Activated CD8-positive, alpha-beta T cell treated with anti-CD3 and anti-CD28 coated beads for 36 hours (primary cell): ENCODE results near the gene ADGRA3. TPM values are rescaled to one million over a fixed set of nuclear protein-coding genes. Genes with fewer than 3 reads are reported as not detected.

Experiments used
- ATAC-seq: fragments of 200-7000 bp; cut with Tn5 transposase; one replicate; pipeline ENCODE4 v1.10.0; 2021; ENCODE audit warnings: mild to moderate bottlenecking, moderate library complexity
- CTCF ChIA-PET: fragments of 350-600 bp; sonication (Branson Sonifier 250); formaldehyde crosslinking; loops from one replicate; lab custom pipeline; 2021; ENCODE audit warnings: antibody characterized with exemption; lab: Charles Lee
- POLR2A ChIA-PET: fragments of 350-600 bp; sonication (Branson Sonifier 250); formaldehyde crosslinking; loops from one replicate; lab custom pipeline; 2021; ENCODE audit warnings: antibody characterized with exemption; lab: Charles Lee
- DNase-seq: peaks from one replicate; pipeline ENCODE4 v3.0.0-alpha.2; 2020
- H3K27ac Mint-ChIP-seq: one replicate; pipeline ENCODE4 v1.8.0; 2021; ENCODE audit warnings: mild to moderate bottlenecking, mixed read lengths
- H3K27me3 Mint-ChIP-seq: one replicate; pipeline ENCODE4 v1.8.0; 2021; ENCODE audit warnings: mixed read lengths
- H3K36me3 Mint-ChIP-seq: one replicate; pipeline ENCODE4 v1.8.0; 2021; ENCODE audit warnings: low read depth, mixed read lengths
- H3K4me1 Mint-ChIP-seq: one replicate; pipeline ENCODE4 v1.8.0; 2021; ENCODE audit warnings: low read depth, mixed read lengths
- H3K4me3 Mint-ChIP-seq: one replicate; pipeline ENCODE4 v1.8.0; 2021; ENCODE audit warnings: mild to moderate bottlenecking, moderate library complexity, mixed read lengths
- H3K9me3 Mint-ChIP-seq: one replicate; pipeline ENCODE4 v1.8.0; 2021; ENCODE audit warnings: mixed read lengths
- CTCF ChIP-seq: fragments of 200-600 bp; IDR thresholded peaks from one replicate; pipeline ENCODE4 v1.8.0; 2022; ENCODE audit warnings: antibody characterized with exemption, mild to moderate bottlenecking
- intact Hi-C: fragments of 100-400 bp; cut with micrococcal nuclease; formaldehyde crosslinking; loops from one replicate; pipeline ENCODE4 v1.10.0; 2022
- total RNA-seq, 2 experiments: library from RNA; stranded (reverse); gene quantifications; one replicate each; pipeline ENCODE4 v1.2.3, GENCODE V29; 2021

The ADGRA3 gene
- total RNA-seq, 2 experiments from 2014 or later: 12.9 to 13.2 TPM

- no peaks in the 10 kb centered on the region for H3K27me3 Mint-ChIP-seq
- ATAC-seq (no peak), DNase-seq (no peak)
- H3K4me3 Mint-ChIP-seq: no peak overlapping the region
- CTCF ChIA-PET: no interaction called here
- no peak for TF ChIP-seq CTCF
- H3K4me1 Mint-ChIP-seq: peaks cover 10% of the 10 kb centered on the region
- intact Hi-C loops: loop anchor here (5.0 kb wide), 2 partner anchors 194 to 274 kb away; no protein-coding TSS in a partner anchor
- no peaks in the 10 kb centered on the region for H3K9me3 Mint-ChIP-seq
- peaks cover 11% of the 10 kb centered on the region for H3K36me3 Mint-ChIP-seq
- no peak overlapping the region for H3K27ac Mint-ChIP-seq
- POLR2A ChIA-PET: no interaction called here
Observed at GRCh38 chr4:22413471-22413870, 102.4 kb downstream of the ADGRA3 start.

- Mint-ChIP-seq H3K4me1 (peaks cover 4% of the 10 kb centered on the region), H3K27ac (no peak overlapping the region), H3K36me3 (peaks cover 4% of the 10 kb centered on the region), H3K9me3 (no peaks in the 10 kb centered on the region), H3K27me3 (no peaks in the 10 kb centered on the region), H3K4me3 (no peak overlapping the region)
- ATAC-seq (no peak), DNase-seq (no peak)
- intact Hi-C loops: loop anchor here (5.0 kb wide), 2 partner anchors 195 to 275 kb away; no protein-coding TSS in a partner anchor
- CTCF ChIA-PET: interaction anchor here (0.6 kb wide), 1 partner anchor 255 kb away, joined by 4 read pairs; no protein-coding TSS in a partner anchor
- POLR2A ChIA-PET: no interaction called here
- no peak for TF ChIP-seq CTCF
Observed at GRCh38 chr4:22412013-22412412, 103.9 kb downstream of the ADGRA3 start.

GRCh38 chr4:22410645-22411247, 105.1 kb downstream of the ADGRA3 start:
- CTCF ChIA-PET: interaction anchor here (0.6 to 2.5 kb wide), 20 partner anchors 11 to 621 kb away, joined by 3 to 22 read pairs (median 4); partner anchors contain the start of gene GBA3
- POLR2A ChIA-PET: no interaction called here
- Mint-ChIP-seq H3K27me3 (no peaks in the 10 kb centered on the region), H3K4me1 (no peaks in the 10 kb centered on the region), H3K27ac (no peak overlapping the region), H3K36me3 (peaks cover 2% of the 10 kb centered on the region), H3K9me3 (no peaks in the 10 kb centered on the region), H3K4me3 (no peak overlapping the region)
- intact Hi-C loops: loop anchor here (5.0 kb wide), 2 partner anchors 197 to 277 kb away; no protein-coding TSS in a partner anchor
- ATAC-seq (no peak), DNase-seq (no peak)
- peak; percentile 77 for TF ChIP-seq CTCF

GRCh38 chr4:22408474-22408873, 107.4 kb downstream of the ADGRA3 start:
- Mint-ChIP-seq H3K9me3 (no peaks in the 10 kb centered on the region), H3K36me3 (peaks cover 4% of the 10 kb centered on the region), H3K4me3 (no peak overlapping the region), H3K27me3 (no peaks in the 10 kb centered on the region), H3K4me1 (no peaks in the 10 kb centered on the region), H3K27ac (no peak overlapping the region)
- intact Hi-C loops: no loop called here
- ChIA-PET POLR2A (no interaction called here), CTCF (no interaction called here)
- DNase-seq (no peak), ATAC-seq (no peak)
- TF ChIP-seq CTCF: no peak

GRCh38 chr4:22407361-22407760, 108.5 kb downstream of the ADGRA3 start:
- DNase-seq (no peak), ATAC-seq (no peak)
- H3K4me1 Mint-ChIP-seq: no peaks in the 10 kb centered on the region
- H3K9me3 Mint-ChIP-seq: no peaks in the 10 kb centered on the region
- H3K4me3 Mint-ChIP-seq: no peak overlapping the region
- H3K27ac Mint-ChIP-seq: no peak overlapping the region
- POLR2A ChIA-PET: no interaction called here
- CTCF ChIA-PET: interaction anchor here (1.5 to 2.5 kb wide), 3 partner anchors 19 to 200 kb away, joined by 5 to 9 read pairs (median 7); no protein-coding TSS in a partner anchor
- H3K27me3 Mint-ChIP-seq: no peaks in the 10 kb centered on the region
- peaks cover 8% of the 10 kb centered on the region for H3K36me3 Mint-ChIP-seq
- no peak for TF ChIP-seq CTCF
- intact Hi-C loops: no loop called here
